SK-N-SH treated with all-trans-retinoic acid at 6 μM for 48 hours (cell line): Measurements from ENCODE around the gene SORL1.

Experiments
- CSRNP3 ChIP-seq: fragments of 250-450 bp; sonication (Bioruptor Pico); IDR thresholded peaks from 2 replicates; pipeline ENCODE4 v1.5.1; 2021; ENCODE audit warnings: mild to moderate bottlenecking, moderate library complexity
- ESRRG ChIP-seq: fragments of 250-450 bp; sonication (Bioruptor Pico); IDR thresholded peaks from 2 replicates; pipeline ENCODE4 v1.6.1; 2021; ENCODE audit warnings: mild to moderate bottlenecking
- GLIS3 ChIP-seq: fragments of 250-450 bp; sonication (Bioruptor Pico); IDR thresholded peaks from 2 replicates; pipeline ENCODE4 v1.5.0; 2020; ENCODE audit warnings: mild to moderate bottlenecking, moderate library complexity
- ISL1 ChIP-seq: fragments of 250-450 bp; sonication (Bioruptor Pico); IDR thresholded peaks from 2 replicates; pipeline ENCODE4 v2.1.2; 2022; ENCODE audit warnings: mild to moderate bottlenecking, moderate library complexity
- PATZ1 ChIP-seq: fragments of 250-450 bp; sonication (Bioruptor Pico); IDR thresholded peaks from 2 replicates; pipeline ENCODE4 v1.8.0; 2020; ENCODE audit warnings: mild to moderate bottlenecking, moderate library complexity, borderline replicate concordance
- RARB ChIP-seq: fragments of 250-450 bp; sonication (Bioruptor Pico); IDR thresholded peaks from 2 replicates; pipeline ENCODE4 v1.8.0; 2021; ENCODE audit warnings: mild to moderate bottlenecking, moderate library complexity
- SNAI2 ChIP-seq: fragments of 250-450 bp; sonication (Bioruptor Pico); IDR thresholded peaks from 2 replicates; pipeline ENCODE4 v1.5.0; 2020; ENCODE audit warnings: mild to moderate bottlenecking, moderate library complexity
- TCF4 ChIP-seq: fragments of 250-450 bp; sonication (Bioruptor Pico); IDR thresholded peaks from 2 replicates; pipeline ENCODE4 v1.8.0; 2021; ENCODE audit warnings: mild to moderate bottlenecking, moderate library complexity, borderline replicate concordance
- TOX ChIP-seq: fragments of 250-450 bp; sonication (Bioruptor Pico); IDR thresholded peaks from 2 replicates; pipeline ENCODE4 v1.8.0; 2021; ENCODE audit warnings: mild to moderate bottlenecking, moderate library complexity, borderline replicate concordance
- TSHZ2 ChIP-seq: fragments of 250-450 bp; sonication (Bioruptor Pico); IDR thresholded peaks from 2 replicates; pipeline ENCODE4 v1.5.0; 2020; ENCODE audit warnings: mild to moderate bottlenecking, moderate library complexity
- ZFP3 ChIP-seq: fragments of 250-450 bp; sonication (Bioruptor Pico); IDR thresholded peaks from 2 replicates; pipeline ENCODE4 v1.5.0; 2020; ENCODE audit warnings: mild to moderate bottlenecking, moderate library complexity
- ZFP30 ChIP-seq: fragments of 450-650 bp; formaldehyde crosslinking; IDR thresholded peaks from 2 replicates; pipeline ENCODE4 v1.5.0; 2022; ENCODE audit warnings: mild to moderate bottlenecking, moderate library complexity
- ZNF565 ChIP-seq: fragments of 450-650 bp; formaldehyde crosslinking; conservative IDR thresholded peaks from 2 replicates; pipeline ENCODE4 v1.5.0; 2020; ENCODE audit warnings: low read depth, mild to moderate bottlenecking, moderate library complexity
- ZNF8 ChIP-seq: fragments of 450-650 bp; formaldehyde crosslinking; IDR thresholded peaks from 2 replicates; pipeline ENCODE4 v1.5.0; 2020; ENCODE audit warnings: mild to moderate bottlenecking, moderate library complexity

GRCh38 chr11:121567995-121568394 lies 115.9 kb downstream of the SORL1 start:
- TF ChIP-seq PATZ1 (CRISPR knock-in tag) (no peak), TSHZ2 (CRISPR knock-in tag) (no peak), ISL1 (CRISPR knock-in tag) (no peak), TOX (CRISPR knock-in tag) (no peak), RARB (CRISPR knock-in tag) (no peak), SNAI2 (CRISPR knock-in tag) (no peak), ZFP30 (CRISPR knock-in tag) (no peak), TCF4 (CRISPR knock-in tag) (no peak), ESRRG (CRISPR knock-in tag) (no peak), CSRNP3 (CRISPR knock-in tag) (no peak), ZNF565 (CRISPR knock-in tag) (no peak), ZFP3 (CRISPR knock-in tag) (no peak), GLIS3 (no peak), ZNF8 (CRISPR knock-in tag) (no peak)
